PFSK-1 (cell line): ENCODE measurements around the gene OR10Z1.

Experiments
- FOXP2 ChIP-seq: optimal IDR thresholded peaks from 2 replicates; pipeline ENCODE3; 2011; ENCODE audit warnings: borderline replicate concordance, control low read depth, inconsistent platforms; ENCODE audit not compliant: insufficient read depth; ENCODE audit errors: extremely low read length, extremely low read depth
- POLR2AphosphoS5 ChIP-seq: IDR thresholded peaks from 2 replicates; pipeline ENCODE4 v1.6.1; 2012; ENCODE audit warnings: low read depth, mild to moderate bottlenecking, control low read depth, low read length, moderate library complexity
- SIN3A ChIP-seq: IDR thresholded peaks from 2 replicates; pipeline ENCODE4 v1.6.1; 2012; ENCODE audit warnings: mild to moderate bottlenecking, low read length, moderate library complexity, borderline replicate concordance; ENCODE audit not compliant: insufficient read depth
- TAF1 ChIP-seq: IDR thresholded peaks from 2 replicates; pipeline ENCODE4 v1.6.1; 2012; ENCODE audit warnings: low read length, control low read depth, borderline replicate concordance; ENCODE audit not compliant: insufficient read depth
- TF ChIP-seq, protein P1 (sequence below), 2 experiments: IDR thresholded peaks; 2 replicates each; pipeline versions ENCODE4 v1.6.1 to v1.8.0; 2011 to 2012; ENCODE audit warnings: low read depth in 2 of 2, low read length in 2 of 2, control low read depth in 1 of 2, inconsistent platforms in 1 of 2, mild to moderate bottlenecking in 1 of 2, moderate library complexity in 1 of 2; ENCODE audit not compliant: insufficient read depth in 1 of 2

DNA sequence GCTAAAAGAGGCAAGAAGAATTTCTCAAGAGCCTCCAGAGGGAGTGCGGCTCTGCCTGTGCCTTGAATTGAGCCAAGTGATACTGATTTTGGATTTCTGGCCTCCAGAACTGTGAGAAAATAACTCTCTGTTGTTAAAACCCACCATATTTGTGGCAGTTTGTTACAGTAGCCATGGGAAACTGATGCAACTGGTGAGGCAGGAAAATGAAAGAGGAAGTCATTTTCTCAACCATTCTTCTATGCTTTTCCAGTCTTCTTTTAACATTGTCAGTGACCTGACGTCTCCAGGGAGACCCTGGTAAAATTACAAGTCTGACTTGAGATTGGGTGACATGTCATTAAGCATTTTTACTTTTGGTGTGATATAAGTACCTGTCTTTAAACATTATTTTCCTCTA is 40.5 kb upstream of the OR10Z1 start:
- TF ChIP-seq POLR2AphosphoS5, result no peak
- TF ChIP-seq, protein P1, sequence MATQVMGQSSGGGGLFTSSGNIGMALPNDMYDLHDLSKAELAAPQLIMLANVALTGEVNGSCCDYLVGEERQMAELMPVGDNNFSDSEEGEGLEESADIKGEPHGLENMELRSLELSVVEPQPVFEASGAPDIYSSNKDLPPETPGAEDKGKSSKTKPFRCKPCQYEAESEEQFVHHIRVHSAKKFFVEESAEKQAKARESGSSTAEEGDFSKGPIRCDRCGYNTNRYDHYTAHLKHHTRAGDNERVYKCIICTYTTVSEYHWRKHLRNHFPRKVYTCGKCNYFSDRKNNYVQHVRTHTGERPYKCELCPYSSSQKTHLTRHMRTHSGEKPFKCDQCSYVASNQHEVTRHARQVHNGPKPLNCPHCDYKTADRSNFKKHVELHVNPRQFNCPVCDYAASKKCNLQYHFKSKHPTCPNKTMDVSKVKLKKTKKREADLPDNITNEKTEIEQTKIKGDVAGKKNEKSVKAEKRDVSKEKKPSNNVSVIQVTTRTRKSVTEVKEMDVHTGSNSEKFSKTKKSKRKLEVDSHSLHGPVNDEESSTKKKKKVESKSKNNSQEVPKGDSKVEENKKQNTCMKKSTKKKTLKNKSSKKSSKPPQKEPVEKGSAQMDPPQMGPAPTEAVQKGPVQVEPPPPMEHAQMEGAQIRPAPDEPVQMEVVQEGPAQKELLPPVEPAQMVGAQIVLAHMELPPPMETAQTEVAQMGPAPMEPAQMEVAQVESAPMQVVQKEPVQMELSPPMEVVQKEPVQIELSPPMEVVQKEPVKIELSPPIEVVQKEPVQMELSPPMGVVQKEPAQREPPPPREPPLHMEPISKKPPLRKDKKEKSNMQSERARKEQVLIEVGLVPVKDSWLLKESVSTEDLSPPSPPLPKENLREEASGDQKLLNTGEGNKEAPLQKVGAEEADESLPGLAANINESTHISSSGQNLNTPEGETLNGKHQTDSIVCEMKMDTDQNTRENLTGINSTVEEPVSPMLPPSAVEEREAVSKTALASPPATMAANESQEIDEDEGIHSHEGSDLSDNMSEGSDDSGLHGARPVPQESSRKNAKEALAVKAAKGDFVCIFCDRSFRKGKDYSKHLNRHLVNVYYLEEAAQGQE (IDR thresholded peaks at IDR 0.05; ENCODE audit: insufficient read depth in 1 of 2, low read depth in 2 of 2, low read length in 2 of 2), result no peak
- no peak for TF ChIP-seq TAF1
- TF ChIP-seq SIN3A, result no peak
- no peak for TF ChIP-seq FOXP2
